Keratinocyte (primary cell): Measurements from ENCODE around the gene AQP7. TPM values are rescaled to one million over a fixed set of nuclear protein-coding genes. Genes with fewer than 3 reads are reported as not detected.
"Not testable (repeated sequence)": the region's sequence is repeated elsewhere in the genome, so short reads cannot be mapped to it uniquely, and the experiment has no call there.

Experiments
- DNase-seq: peaks from one replicate; pipeline ENCODE4 v3.0.0-alpha.2; 2011; ENCODE audit warnings: low read depth, missing footprints, low spot score
- FAIRE-seq: peaks from 2 replicates; lab custom pipeline; 2011; peaks lifted over from hg19 to GRCh38; lab: Jason Lieb, UNC
- H2AFZ ChIP-seq: 2 replicates; pipeline ENCODE4 v1.6.0; 2012; ENCODE audit warnings: low read length, control low read depth, inconsistent platforms; ENCODE audit not compliant: control insufficient read depth
- H3K27ac ChIP-seq: 2 replicates; pipeline ENCODE4 v1.5.1; 2011; ENCODE audit warnings: low read length; ENCODE audit not compliant: control insufficient read depth, insufficient read depth
- H3K27me3 ChIP-seq: 3 replicates; pipeline ENCODE4 v1.6.0; 2011; ENCODE audit warnings: low read length; ENCODE audit not compliant: control insufficient read depth, insufficient read depth; ENCODE audit errors: extremely low read depth
- H3K36me3 ChIP-seq, 2 experiments: 2 replicates in 1 of 2; 3 replicates in 1 of 2; pipeline ENCODE4 v1.5.1; 2011; ENCODE audit warnings: low read length in 2 of 2, mild to moderate bottlenecking in 1 of 2; ENCODE audit not compliant: control insufficient read depth in 2 of 2, insufficient read depth in 2 of 2; ENCODE audit errors: extremely low read depth in 1 of 2
- H3K4me1 ChIP-seq: 3 replicates; pipeline ENCODE4 v1.5.1; 2011; ENCODE audit warnings: low read length; ENCODE audit not compliant: control insufficient read depth, insufficient read depth; ENCODE audit errors: extremely low read depth
- H3K4me2 ChIP-seq: 3 replicates; pipeline ENCODE4 v1.6.0; 2011; ENCODE audit warnings: low read depth, low read length; ENCODE audit not compliant: control insufficient read depth, insufficient read depth; ENCODE audit errors: extremely low read depth
- H3K4me3 ChIP-seq, 3 experiments: fragments of 200-600 bp in 1 of 3; sonication (generic) in 1 of 3; 2 replicates in 2 of 3; 3 replicates in 1 of 3; pipeline ENCODE4 v1.5.1; 2011 to 2016; ENCODE audit warnings: low read length in 3 of 3, mild to moderate bottlenecking in 3 of 3, control low read depth in 2 of 3, inconsistent platforms in 1 of 3, low read depth in 1 of 3, mixed read lengths in 1 of 3, mixed run types in 1 of 3, moderate library complexity in 1 of 3; ENCODE audit not compliant: control insufficient read depth in 2 of 3, insufficient read depth in 2 of 3; ENCODE audit errors: extremely low read depth in 1 of 3
- H3K79me2 ChIP-seq: 2 replicates; pipeline ENCODE4 v1.6.0; 2012; ENCODE audit warnings: low read length; ENCODE audit not compliant: control insufficient read depth, insufficient read depth
- H3K9ac ChIP-seq: 3 replicates; pipeline ENCODE4 v1.6.0; 2011; ENCODE audit warnings: low read length; ENCODE audit not compliant: control insufficient read depth, insufficient read depth; ENCODE audit errors: extremely low read depth
- H3K9me1 ChIP-seq: 3 replicates; pipeline ENCODE4 v1.6.0; 2011; ENCODE audit warnings: low read length; ENCODE audit not compliant: control insufficient read depth, insufficient read depth; ENCODE audit errors: extremely low read depth
- H3K9me3 ChIP-seq: 2 replicates; pipeline ENCODE4 v1.5.1; 2012; ENCODE audit warnings: low read depth, low read length; ENCODE audit not compliant: control insufficient read depth
- H4K20me1 ChIP-seq: 3 replicates; pipeline ENCODE4 v1.6.0; 2011; ENCODE audit warnings: low read length; ENCODE audit not compliant: control insufficient read depth, insufficient read depth; ENCODE audit errors: extremely low read depth
- EZH2 ChIP-seq: IDR thresholded peaks from one replicate; pipeline ENCODE4 v1.6.1; 2012; ENCODE audit warnings: inconsistent platforms, mild to moderate bottlenecking, low read length, moderate library complexity
- dilution Hi-C: fragments of 300-500 bp; cut with MboI; formaldehyde crosslinking; loops from one replicate; pipeline ENCODE4 v1.7.0; 2020; ENCODE audit warnings: low sequenced_read_pairs; ENCODE audit not compliant: extremely low pct_ligation_motif_present
- polyA plus RNA-seq, 5 experiments: library from polyadenylated mRNA; depleted of rRNA in 3 of 5; stranded (reverse) in 3 of 5; stranded (forward) in 1 of 5; unstranded in 1 of 5; fragments of >200 nt; gene quantifications; 1 replicate in 1 of 5; 2 replicates in 3 of 5; 3 replicates in 1 of 5; pipeline versions ENCODE4 v1.2.1 to v1.2.3, GENCODE V29; 2011 to 2012; ENCODE audit warnings: missing spikeins in 2 of 5, low read depth in 1 of 5, low replicate concordance in 1 of 5
- TF ChIP-seq, protein P1 (sequence below), 3 experiments: IDR thresholded peaks in 1 of 3; conservative IDR thresholded peaks in 1 of 3; optimal IDR thresholded peaks in 1 of 3; 2 replicates in 2 of 3; 3 replicates in 1 of 3; pipeline versions ENCODE3 to v1.5.1; 2011; ENCODE audit warnings: low read length in 3 of 3, mild to moderate bottlenecking in 3 of 3, moderate library complexity in 2 of 3, control low read depth in 1 of 3, inconsistent platforms in 1 of 3; ENCODE audit not compliant: insufficient read depth in 2 of 3; ENCODE audit errors: extremely low read depth in 1 of 3

AQP7 gene
- polyA plus RNA-seq, 1 donor (not counting 4 experiments of a cell fraction or from before 2014, with no cell fraction given) = not detected

DNA sequence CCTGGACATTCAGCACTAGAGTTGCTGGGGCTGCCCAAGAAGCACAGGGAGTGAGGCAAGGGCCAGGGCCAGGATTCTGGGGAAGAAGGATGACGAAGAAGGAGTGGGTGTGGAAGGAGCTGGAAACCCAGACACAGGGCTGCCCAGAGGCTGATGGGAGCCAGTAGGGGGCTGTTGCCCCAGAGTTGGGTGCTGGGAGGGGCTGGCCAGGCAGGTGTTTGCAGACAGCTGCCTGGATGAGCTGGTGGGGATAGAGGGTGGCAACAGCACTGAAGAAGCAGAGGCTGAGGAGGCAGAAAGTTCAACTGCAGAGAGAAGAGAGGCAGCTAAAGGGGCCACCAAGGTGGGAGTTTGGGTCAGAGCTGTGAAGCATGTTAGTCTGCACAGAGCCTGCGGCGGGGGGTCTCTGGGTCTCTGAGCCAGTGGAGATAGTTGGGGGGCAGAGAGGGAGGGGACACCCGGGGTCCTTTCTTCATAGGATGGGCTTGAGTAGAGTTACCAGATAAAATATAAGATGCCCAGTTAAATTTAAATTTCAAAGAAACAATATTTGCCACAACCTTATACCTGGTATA, 2.5 kb upstream of the AQP7 start:
- Histone ChIP-seq H3K9me1 (no peaks in the 10 kb centered on the region), H3K9me3 (no peaks in the 10 kb centered on the region), H3K4me3 (no peak overlapping the region), H3K4me2 (no peak overlapping the region), H3K36me3 (no peaks in the 10 kb centered on the region), H3K4me1 (peaks cover 13% of the 10 kb centered on the region), H3K9ac (no peak overlapping the region), H2AFZ (no peak overlapping the region), H3K27ac (no peak overlapping the region), H4K20me1 (no peaks in the 10 kb centered on the region), H3K27me3 (no peaks in the 10 kb centered on the region), H3K79me2 (no peaks in the 10 kb centered on the region)
- DNase-seq (no peak), FAIRE-seq (no peak)
- no peak for TF ChIP-seq EZH2
- TF ChIP-seq, protein P1, sequence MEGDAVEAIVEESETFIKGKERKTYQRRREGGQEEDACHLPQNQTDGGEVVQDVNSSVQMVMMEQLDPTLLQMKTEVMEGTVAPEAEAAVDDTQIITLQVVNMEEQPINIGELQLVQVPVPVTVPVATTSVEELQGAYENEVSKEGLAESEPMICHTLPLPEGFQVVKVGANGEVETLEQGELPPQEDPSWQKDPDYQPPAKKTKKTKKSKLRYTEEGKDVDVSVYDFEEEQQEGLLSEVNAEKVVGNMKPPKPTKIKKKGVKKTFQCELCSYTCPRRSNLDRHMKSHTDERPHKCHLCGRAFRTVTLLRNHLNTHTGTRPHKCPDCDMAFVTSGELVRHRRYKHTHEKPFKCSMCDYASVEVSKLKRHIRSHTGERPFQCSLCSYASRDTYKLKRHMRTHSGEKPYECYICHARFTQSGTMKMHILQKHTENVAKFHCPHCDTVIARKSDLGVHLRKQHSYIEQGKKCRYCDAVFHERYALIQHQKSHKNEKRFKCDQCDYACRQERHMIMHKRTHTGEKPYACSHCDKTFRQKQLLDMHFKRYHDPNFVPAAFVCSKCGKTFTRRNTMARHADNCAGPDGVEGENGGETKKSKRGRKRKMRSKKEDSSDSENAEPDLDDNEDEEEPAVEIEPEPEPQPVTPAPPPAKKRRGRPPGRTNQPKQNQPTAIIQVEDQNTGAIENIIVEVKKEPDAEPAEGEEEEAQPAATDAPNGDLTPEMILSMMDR (optimal IDR thresholded peaks at IDR 0.05 in 1 of 3, IDR thresholded peaks at IDR 0.05 in 1 of 3, conservative IDR thresholded peaks at IDR 0.05 in 1 of 3; ENCODE audit: extremely low read depth in 1 of 3, insufficient read depth in 2 of 3, low read length in 3 of 3) = no peak
- dilution Hi-C loops = no loop called here

DNA sequence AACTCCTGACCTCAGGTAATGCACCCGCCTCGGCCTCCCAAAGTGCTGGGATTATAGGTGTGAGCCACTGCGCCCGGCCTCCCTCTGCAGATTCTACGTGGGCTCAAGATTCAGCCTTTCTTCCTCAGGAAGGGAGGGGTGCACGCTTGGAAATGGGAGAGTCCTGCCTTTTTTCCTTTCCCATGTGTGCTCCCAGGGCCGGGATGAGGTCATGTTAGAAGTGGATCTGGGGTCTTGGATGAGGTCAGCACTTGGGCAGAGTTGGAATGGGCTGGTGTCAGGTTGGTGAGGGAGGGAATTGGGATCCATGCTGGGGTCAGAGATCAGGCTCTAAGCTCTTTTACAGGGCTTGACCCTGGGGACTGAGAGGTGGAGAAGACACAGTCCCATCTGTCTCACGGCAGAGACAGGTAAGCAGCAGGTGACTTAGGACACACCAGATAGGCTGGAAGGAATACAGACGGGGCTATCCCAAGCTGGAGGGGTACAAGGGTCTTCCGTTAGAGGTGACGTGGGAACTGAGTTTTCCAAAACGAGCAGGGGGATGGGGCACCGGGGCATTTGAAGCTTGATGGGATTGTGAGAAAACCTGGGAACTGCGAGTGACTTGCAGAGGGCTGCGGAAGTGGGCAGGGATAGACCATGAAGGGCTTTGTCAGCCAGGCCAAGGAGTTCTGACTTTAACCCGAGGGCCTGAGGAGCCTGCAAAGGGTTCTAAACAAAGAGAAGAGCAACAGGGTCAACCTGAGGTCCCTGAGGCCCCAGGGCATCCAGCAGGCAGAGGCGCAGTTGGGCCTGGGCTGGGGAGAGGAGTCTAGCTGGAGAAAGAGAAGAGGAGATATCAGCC, 1.8 kb upstream of the AQP7 start:
- H3K27me3 ChIP-seq = no peaks in the 10 kb centered on the region
- no peak for DNase-seq
- H3K27ac ChIP-seq = no peak overlapping the region
- no peaks in the 10 kb centered on the region for H4K20me1 ChIP-seq
- no peak overlapping the region for H2AFZ ChIP-seq
- no peaks in the 10 kb centered on the region for H3K36me3 ChIP-seq
- H3K4me3 ChIP-seq = no peak overlapping the region
- H3K9me1 ChIP-seq = no peaks in the 10 kb centered on the region
- no peaks in the 10 kb centered on the region for H3K9me3 ChIP-seq
- peaks cover 13% of the 10 kb centered on the region for H3K4me1 ChIP-seq
- dilution Hi-C loops = no loop called here
- no peaks in the 10 kb centered on the region for H3K79me2 ChIP-seq
- H3K9ac ChIP-seq = no peak overlapping the region
- no peak overlapping the region for H3K4me2 ChIP-seq
- TF ChIP-seq, protein P1 (optimal IDR thresholded peaks at IDR 0.05 in 1 of 3, IDR thresholded peaks at IDR 0.05 in 1 of 3, conservative IDR thresholded peaks at IDR 0.05 in 1 of 3; ENCODE audit: extremely low read depth in 1 of 3, insufficient read depth in 2 of 3, low read length in 3 of 3) = no peak
- no peak for TF ChIP-seq EZH2
- FAIRE-seq = no peak

DNA sequence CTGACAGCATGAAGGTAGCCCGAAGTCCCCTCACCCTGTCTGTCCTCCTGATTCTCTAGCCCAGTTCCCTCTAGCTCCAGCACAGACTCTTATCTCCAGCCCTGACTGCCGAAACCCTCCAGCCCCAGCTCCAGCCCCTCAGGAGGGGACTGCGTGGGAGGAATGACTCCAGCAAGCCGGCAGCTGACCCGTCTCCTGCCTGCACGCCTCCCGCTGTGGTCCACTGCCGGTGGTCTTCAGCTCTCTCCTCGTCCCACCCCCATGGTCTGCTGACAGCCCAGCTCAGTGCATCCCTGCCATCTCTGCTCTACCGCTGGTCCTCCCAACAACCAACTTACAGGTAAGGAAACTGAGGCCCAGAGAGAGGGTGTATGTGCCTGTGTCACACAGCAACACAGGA, 559 bp downstream of the AQP7 start:
- not testable (repeated sequence) for H3K79me2 ChIP-seq, H3K9me1 ChIP-seq, H3K4me3 ChIP-seq

More for the DNA sequence above, 559 bp downstream of the AQP7 start:
- H3K36me3 ChIP-seq, H3K27ac ChIP-seq, H3K9me3 ChIP-seq, H4K20me1 ChIP-seq, DNase-seq, H3K9ac ChIP-seq, H3K4me2 ChIP-seq, H3K27me3 ChIP-seq, H2AFZ ChIP-seq, H3K4me1 ChIP-seq, dilution Hi-C loops, FAIRE-seq: not testable (repeated sequence)
